ENCODE results near the gene FAM53B.

- TF ChIP-seq CTCF (IDR thresholded peaks at IDR 0.05) (no peak), POLR2A (IDR thresholded peaks at IDR 0.05) (no peak)
Measured at GRCh38 chr10:124656113-124656490, 88.1 kb downstream of the FAM53B start.

Data from breast epithelium (tissue), 3 donors.